ENCODE results near the gene ITGAE.
"Not testable (repeated sequence)": the region's sequence is repeated elsewhere in the genome, so short reads cannot be mapped to it uniquely, and the experiment has no call there.

Gene ITGAE

GRCh38 chr17:3723556-3724377, 77.2 kb downstream of the ITGAE start, which contains the start of gene HASPIN:
Gene HASPIN (plus strand): TSS chr17:3723903. CDS start chr17:3723936, 33 bp downstream.
- DNase-seq: peak; percentile 85

GRCh38 chr17:3723188-3723555, 77.8 kb downstream of the ITGAE start:
- no peak for DNase-seq

- no peak for DNase-seq
Measured at GRCh38 chr17:3722716-3723115, 78.3 kb downstream of the ITGAE start.

- DNase-seq: no peak
Measured at GRCh38 chr17:3719265-3719664, 81.7 kb downstream of the ITGAE start.

- no peak for DNase-seq
Measured at GRCh38 chr17:3718201-3718600, 82.8 kb downstream of the ITGAE start.

- DNase-seq: no peak
Measured at GRCh38 chr17:3715296-3715695, 85.7 kb downstream of the ITGAE start.

- no peak for DNase-seq
Measured at GRCh38 chr17:3712811-3713463, 88.1 kb downstream of the ITGAE start.

- DNase-seq: no peak
Measured at GRCh38 chr17:3710951-3711383, 90.0 kb downstream of the ITGAE start.

- DNase-seq: no peak
Measured at GRCh38 chr17:3708366-3708765, 92.6 kb downstream of the ITGAE start.

GRCh38 chr17:3705718-3705984, 95.3 kb downstream of the ITGAE start:
- DNase-seq: not testable (repeated sequence)

GRCh38 chr17:3704931-3705717, 95.9 kb downstream of the ITGAE start:
- no peak for DNase-seq

- DNase-seq: not testable (repeated sequence)
Measured at GRCh38 chr17:3702041-3702539, 98.9 kb downstream of the ITGAE start.

- DNase-seq: no peak
Measured at GRCh38 chr17:3699951-3700350, 101.0 kb downstream of the ITGAE start.

GRCh38 chr17:3698139-3698538, 102.8 kb downstream of the ITGAE start:
- DNase-seq: no peak

GRCh38 chr17:3697103-3697476, 103.9 kb downstream of the ITGAE start:
- no peak for DNase-seq

- DNase-seq: no peak
Measured at GRCh38 chr17:3695723-3696411, 105.1 kb downstream of the ITGAE start, which contains the start of gene P2RX5. Gene P2RX5 (minus strand): TSS chr17:3696155. CDS start chr17:3696005, 150 bp downstream.

- no peak for DNase-seq
Measured at GRCh38 chr17:3695129-3695722, 105.8 kb downstream of the ITGAE start.

- no peak for DNase-seq
Measured at GRCh38 chr17:3693829-3694231, 107.2 kb downstream of the ITGAE start.

GRCh38 chr17:3693141-3693540, 107.8 kb downstream of the ITGAE start:
- no peak for DNase-seq

GRCh38 chr17:3692346-3692745, 108.6 kb downstream of the ITGAE start:
- DNase-seq: no peak

- no peak for DNase-seq
Measured at GRCh38 chr17:3691617-3692067, 109.3 kb downstream of the ITGAE start.

- no peak for DNase-seq
Measured at GRCh38 chr17:3690094-3690715, 110.8 kb downstream of the ITGAE start.

Measured in NCI-H1048 (cell line).